GM13976 (cell line): ENCODE measurements around the gene KY.

ENCODE experiments used
- DNase-seq: peaks from one replicate; pipeline ENCODE4 v3.0.0; 2012; ENCODE audit warnings: low spot score
- in situ Hi-C: fragments of 300-500 bp; cut with MboI; formaldehyde crosslinking; loops from one replicate; pipeline ENCODE4 v1.12.0; 2022; ENCODE audit warnings: low sequenced_read_pairs, mixed read lengths, inconsistent platforms; ENCODE audit not compliant: unreplicated experiment
- TF ChIP-seq, protein P1 (sequence below): IDR thresholded peaks from 2 replicates; pipeline ENCODE4 v1.5.1; 2012; ENCODE audit warnings: borderline replicate concordance, mild to moderate bottlenecking; ENCODE audit not compliant: insufficient read depth; ENCODE audit errors: extremely low read depth, missing control alignments, control extremely low read depth

The KY gene, protein sequence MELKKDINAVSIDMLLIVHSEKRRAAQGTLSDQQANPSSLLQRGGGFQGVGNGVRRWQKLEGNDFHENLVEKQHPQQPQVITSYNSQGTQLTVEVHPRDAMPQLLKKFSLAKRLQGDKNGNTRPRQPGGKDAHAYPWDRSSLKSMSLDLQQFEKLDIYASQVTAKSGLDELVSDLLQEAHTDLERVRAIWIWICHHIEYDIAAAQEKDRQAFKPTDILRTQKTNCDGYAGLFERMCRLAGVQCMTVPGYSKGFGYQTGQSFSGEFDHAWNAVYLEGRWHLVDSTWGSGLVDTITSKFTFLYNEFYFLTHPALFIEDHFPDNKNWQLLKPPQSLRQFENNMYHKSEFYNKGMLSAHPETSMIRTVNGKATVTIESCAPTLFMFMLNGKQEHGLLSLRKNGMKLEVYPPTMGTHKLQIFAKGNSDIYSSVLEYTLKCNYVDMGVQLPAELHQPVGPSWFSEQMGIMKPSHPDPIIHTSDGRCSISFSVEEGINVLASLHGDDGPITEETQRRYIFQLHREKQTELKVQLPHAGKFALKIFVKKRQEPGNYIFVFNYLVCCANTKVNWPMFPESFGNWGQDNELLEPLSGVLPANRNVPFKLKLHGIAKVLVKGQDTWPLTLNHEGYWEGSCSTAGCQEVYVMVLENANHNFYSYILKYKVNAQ

DNA sequence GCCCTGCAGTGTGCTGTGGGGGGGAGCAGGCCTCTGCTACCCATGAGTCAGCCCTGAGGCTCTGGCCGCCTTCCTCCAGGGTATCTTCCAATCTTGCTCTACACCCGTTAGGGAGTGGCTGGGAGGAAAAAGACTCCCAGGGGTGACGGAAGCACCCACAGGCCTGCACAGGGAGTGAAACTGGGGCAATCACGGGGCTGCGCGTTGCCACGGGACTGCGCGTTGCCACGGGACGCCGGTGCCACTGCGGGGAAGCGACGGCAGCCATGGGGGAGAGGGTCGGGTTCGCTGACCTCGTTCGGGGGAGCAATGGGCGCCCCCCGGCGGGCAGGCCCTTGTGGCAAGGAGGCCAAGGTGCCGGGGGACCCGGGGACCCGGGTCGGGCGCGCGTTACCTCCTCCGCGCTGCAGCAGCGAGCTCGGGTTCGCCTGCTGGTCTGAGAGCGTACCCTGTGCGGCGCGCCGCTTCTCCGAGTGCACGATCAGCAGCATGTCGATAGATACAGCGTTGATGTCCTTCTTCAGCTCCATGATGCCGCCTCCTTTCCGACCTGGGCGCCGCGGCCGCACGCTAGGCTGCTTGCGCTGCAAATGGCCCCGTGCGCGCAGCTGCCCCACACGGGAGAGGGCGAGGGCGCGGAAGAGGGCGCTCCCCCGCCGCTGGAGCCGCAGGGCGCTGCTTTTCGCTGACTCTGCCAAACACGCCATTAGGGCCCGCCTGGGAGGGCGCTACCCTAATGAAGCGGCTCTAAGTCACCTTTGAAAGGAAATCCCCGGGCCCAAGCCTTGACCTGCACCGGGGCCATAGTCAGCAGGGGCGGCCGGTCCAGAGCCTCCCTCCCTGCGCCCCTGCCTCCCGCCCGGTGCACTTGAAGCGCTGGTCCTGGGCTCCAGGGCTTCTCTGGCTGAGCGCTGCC, at the start of gene KY:
Gene KY (minus strand): TSS at position 592 of the 916 bp plus-strand sequence. CDS start 62 bp downstream, at position 530.
- DNase-seq, result no peak
- in situ Hi-C loops, result no loop called here
- TF ChIP-seq, protein P1, sequence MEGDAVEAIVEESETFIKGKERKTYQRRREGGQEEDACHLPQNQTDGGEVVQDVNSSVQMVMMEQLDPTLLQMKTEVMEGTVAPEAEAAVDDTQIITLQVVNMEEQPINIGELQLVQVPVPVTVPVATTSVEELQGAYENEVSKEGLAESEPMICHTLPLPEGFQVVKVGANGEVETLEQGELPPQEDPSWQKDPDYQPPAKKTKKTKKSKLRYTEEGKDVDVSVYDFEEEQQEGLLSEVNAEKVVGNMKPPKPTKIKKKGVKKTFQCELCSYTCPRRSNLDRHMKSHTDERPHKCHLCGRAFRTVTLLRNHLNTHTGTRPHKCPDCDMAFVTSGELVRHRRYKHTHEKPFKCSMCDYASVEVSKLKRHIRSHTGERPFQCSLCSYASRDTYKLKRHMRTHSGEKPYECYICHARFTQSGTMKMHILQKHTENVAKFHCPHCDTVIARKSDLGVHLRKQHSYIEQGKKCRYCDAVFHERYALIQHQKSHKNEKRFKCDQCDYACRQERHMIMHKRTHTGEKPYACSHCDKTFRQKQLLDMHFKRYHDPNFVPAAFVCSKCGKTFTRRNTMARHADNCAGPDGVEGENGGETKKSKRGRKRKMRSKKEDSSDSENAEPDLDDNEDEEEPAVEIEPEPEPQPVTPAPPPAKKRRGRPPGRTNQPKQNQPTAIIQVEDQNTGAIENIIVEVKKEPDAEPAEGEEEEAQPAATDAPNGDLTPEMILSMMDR, result no peak

DNA sequence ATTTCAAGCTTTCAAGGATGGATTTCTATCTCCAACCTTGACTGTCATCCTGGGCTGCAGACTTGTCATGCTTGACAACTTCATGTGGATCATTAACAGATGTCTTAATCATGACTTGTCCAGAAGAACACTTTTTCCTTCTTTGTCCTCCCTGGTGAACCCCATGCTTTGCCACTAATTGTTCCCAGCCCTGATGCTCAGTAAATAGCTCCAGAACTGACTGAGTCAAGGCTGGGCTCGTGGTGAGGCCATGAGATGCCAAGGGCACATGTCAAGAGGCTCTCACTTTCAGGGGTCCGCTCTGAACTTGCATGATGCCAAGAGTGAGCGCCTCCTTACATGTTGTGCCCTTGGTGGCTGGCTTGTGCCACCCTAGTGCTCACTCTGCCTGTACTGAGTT, 48.9 kb upstream of the KY start:
- no peak for DNase-seq
- TF ChIP-seq, protein P1, result no peak
- in situ Hi-C loops, result no loop called here

DNA sequence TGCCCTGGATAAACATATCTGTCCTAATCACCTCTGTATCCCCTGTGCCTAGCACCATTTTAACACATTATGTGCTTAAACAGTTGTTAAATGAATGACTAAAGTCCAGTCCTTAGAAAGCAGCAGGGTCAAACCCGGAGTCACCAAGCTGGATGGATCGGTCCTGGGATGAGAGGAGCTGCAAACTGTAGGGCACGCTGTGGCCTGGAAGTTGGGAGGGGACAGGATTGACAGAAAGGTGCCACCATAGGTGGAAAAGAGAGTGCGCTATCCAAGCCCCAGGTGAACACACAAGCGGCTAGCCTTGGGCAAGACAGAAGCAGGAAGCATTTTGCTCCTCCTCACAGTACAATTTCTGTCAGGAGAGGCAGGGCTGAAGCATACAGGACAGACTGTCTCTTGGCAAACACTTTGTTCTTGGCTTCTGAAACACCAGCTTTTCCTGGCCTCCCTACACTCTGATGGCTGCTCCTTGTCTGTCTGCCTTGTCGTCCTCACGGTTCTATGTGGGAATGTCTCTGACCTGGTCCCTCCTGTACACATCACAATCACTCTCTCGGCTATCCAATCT, 48.4 kb upstream of the KY start:
- TF ChIP-seq, protein P1, result no peak
- in situ Hi-C loops, result no loop called here
- no peak for DNase-seq

DNA sequence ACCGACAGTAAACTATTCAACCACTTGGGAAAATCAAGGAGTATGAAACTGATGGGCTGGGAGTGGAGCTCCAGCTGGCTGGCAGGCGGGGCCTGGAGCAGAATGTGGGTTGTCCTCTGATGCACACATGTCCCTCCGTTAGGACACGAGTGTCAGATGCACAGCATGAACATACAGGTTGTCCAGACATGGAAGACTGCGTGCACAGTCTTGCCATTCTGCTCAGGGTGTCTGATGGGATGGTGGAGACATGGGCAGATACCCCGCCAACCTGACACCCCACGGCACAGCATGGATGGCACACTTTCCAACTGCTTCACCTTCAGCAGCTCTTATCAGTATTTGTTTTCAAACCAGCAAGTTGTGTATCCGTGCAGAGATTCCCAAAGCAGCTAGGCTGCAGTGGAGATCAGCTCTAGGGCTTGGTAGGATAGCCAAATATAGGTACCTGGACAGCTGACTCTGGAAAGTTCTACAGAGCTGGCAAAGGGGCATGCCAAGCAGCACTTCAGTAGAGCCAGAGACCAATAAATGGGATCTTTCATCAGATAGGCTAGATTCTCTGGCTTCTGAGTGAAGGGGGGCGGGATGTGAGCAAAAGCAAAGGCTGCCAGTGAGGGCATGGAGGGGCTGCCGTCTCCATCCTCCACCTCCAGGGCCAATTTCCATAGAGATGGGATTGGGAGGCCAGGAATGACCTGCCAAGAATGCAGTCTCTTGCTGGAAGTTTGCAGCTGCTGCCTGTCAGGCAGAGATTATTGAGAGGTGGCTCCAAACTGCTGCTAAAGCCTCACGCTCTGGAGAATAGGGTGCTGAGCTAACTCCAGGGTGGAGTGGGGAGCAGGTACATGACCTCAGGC, 47.2 kb upstream of the KY start:
- in situ Hi-C loops, result no loop called here
- TF ChIP-seq, protein P1, result no peak
- DNase-seq, result no peak

DNA sequence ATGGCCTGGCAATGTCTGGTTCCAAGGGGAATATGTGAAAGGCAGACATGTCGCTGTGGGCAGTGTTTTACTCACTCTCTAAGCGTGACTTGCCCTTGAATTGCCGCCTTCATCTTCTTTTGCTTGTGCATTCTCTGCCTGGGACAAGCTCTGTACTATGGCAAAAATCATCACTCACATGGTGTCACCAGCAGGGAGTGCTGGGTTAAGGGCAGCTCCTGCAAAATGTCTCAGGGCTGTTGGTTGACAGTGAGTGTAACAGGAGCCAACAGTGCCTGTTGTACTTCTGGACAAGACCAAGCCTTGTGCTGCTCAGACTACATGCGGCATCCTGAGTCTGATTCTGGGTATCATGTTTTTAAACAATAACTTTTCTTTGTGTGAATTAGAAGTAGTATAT, 45.3 kb upstream of the KY start:
- TF ChIP-seq, protein P1, result no peak
- DNase-seq, result no peak
- in situ Hi-C loops, result no loop called here
